ENCODE measurements around the gene PRDM16. TPM values are rescaled to one million over a fixed set of nuclear protein-coding genes. Genes with fewer than 3 reads are reported as not detected.

Gene PRDM16
- total RNA-seq, 1 experiment from 2014 or later, result 0.09 TPM

GRCh38 chr1:3352952-3353331 lies 283.9 kb downstream of the PRDM16 start:
- no peak overlapping the region for H3K27ac Mint-ChIP-seq (ENCODE audit: unreplicated experiment)
- H3K27me3 Mint-ChIP-seq (ENCODE audit: unreplicated experiment), result peaks cover 14% of the 10 kb centered on the region
- H3K36me3 Mint-ChIP-seq (ENCODE audit: insufficient read depth, unreplicated experiment), result no peaks in the 10 kb centered on the region
- no peak for DNase-seq
- no TSS peak for BruUV-seq (replicated peaks)
- TF ChIP-seq, protein P1, sequence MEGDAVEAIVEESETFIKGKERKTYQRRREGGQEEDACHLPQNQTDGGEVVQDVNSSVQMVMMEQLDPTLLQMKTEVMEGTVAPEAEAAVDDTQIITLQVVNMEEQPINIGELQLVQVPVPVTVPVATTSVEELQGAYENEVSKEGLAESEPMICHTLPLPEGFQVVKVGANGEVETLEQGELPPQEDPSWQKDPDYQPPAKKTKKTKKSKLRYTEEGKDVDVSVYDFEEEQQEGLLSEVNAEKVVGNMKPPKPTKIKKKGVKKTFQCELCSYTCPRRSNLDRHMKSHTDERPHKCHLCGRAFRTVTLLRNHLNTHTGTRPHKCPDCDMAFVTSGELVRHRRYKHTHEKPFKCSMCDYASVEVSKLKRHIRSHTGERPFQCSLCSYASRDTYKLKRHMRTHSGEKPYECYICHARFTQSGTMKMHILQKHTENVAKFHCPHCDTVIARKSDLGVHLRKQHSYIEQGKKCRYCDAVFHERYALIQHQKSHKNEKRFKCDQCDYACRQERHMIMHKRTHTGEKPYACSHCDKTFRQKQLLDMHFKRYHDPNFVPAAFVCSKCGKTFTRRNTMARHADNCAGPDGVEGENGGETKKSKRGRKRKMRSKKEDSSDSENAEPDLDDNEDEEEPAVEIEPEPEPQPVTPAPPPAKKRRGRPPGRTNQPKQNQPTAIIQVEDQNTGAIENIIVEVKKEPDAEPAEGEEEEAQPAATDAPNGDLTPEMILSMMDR (IDR thresholded peaks at IDR 0.05; ENCODE audit: unreplicated experiment), result no peak
- H3K4me1 Mint-ChIP-seq (ENCODE audit: low read depth, unreplicated experiment), result no peaks in the 10 kb centered on the region
- no peak overlapping the region for H3K4me3 Mint-ChIP-seq (ENCODE audit: low read depth, unreplicated experiment)
- intact Hi-C loops (cut with micrococcal nuclease; ENCODE audit: unreplicated experiment), result no loop called here
- CTCF ChIA-PET, result interaction anchor here (0.6 kb wide), 1 partner anchor 9 kb away, joined by 3 read pairs; no protein-coding TSS in a partner anchor
- H3K9me3 Mint-ChIP-seq (ENCODE audit: low read depth, unreplicated experiment), result no peaks in the 10 kb centered on the region

DNA sequence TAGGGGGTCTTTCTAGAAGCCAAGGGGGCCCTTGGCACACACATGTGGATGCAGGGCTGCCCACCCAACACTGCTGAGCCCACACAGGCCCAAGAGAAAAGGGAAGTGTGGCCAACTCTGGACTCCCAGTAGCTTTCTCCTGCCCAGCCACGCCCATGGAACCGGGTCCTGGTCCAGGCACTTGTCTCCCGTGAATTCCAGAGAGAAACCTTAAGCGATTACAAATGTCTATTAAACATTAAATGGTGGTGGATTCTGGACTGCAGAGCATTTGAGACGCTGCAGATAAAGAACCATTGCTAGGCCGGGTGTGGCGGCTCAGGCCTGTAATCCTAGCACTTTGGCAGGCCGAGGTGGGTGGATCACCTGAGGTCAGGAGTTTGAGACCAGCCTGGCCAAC lies 284.9 kb downstream of the PRDM16 start:
- Mint-ChIP-seq H3K27ac (ENCODE audit: unreplicated experiment) (no peak overlapping the region), H3K9me3 (ENCODE audit: low read depth, unreplicated experiment) (no peaks in the 10 kb centered on the region), H3K4me3 (ENCODE audit: low read depth, unreplicated experiment) (no peak overlapping the region), H3K27me3 (ENCODE audit: unreplicated experiment) (peaks cover 23% of the 10 kb centered on the region), H3K36me3 (ENCODE audit: insufficient read depth, unreplicated experiment) (no peaks in the 10 kb centered on the region), H3K4me1 (ENCODE audit: low read depth, unreplicated experiment) (no peaks in the 10 kb centered on the region)
- intact Hi-C loops (cut with micrococcal nuclease; ENCODE audit: unreplicated experiment), result no loop called here
- no TSS peak for BruUV-seq (replicated peaks)
- CTCF ChIA-PET, result interaction anchor here (0.9 kb wide), 1 partner anchor 39 kb away, joined by 7 read pairs; no protein-coding TSS in a partner anchor
- no peak for DNase-seq
- TF ChIP-seq, protein P1 (IDR thresholded peaks at IDR 0.05; ENCODE audit: unreplicated experiment), result no peak

DNA sequence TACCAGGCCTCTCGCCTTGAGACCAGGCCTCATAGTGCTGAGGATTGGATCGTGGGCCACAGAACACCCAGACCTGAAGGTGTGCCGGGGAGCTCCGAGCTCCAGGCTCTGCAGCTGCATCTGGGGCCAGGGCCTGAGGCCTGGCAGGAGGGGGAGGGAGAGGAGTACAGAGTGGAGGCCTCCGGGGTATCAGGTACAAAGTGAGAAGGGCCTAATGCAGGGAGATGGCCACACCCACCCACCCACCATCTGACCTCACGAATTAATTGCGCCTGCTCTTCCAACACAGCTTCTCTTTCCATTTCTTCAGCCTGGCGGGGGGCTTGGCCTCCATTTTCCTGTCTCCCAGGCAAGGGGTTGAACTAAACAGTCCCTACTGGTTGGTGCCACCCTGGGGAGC lies 286.1 kb downstream of the PRDM16 start:
- H3K4me1 Mint-ChIP-seq (ENCODE audit: low read depth, unreplicated experiment), result no peaks in the 10 kb centered on the region
- intact Hi-C loops (cut with micrococcal nuclease; ENCODE audit: unreplicated experiment), result no loop called here
- no peaks in the 10 kb centered on the region for H3K36me3 Mint-ChIP-seq (ENCODE audit: insufficient read depth, unreplicated experiment)
- DNase-seq, result no peak
- BruUV-seq (replicated peaks), result no TSS peak
- H3K4me3 Mint-ChIP-seq (ENCODE audit: low read depth, unreplicated experiment), result no peak overlapping the region
- H3K27me3 Mint-ChIP-seq (ENCODE audit: unreplicated experiment), result peaks cover 35% of the 10 kb centered on the region
- no peaks in the 10 kb centered on the region for H3K9me3 Mint-ChIP-seq (ENCODE audit: low read depth, unreplicated experiment)
- H3K27ac Mint-ChIP-seq (ENCODE audit: unreplicated experiment), result no peak overlapping the region
- TF ChIP-seq, protein P1 (IDR thresholded peaks at IDR 0.05; ENCODE audit: unreplicated experiment), result no peak
- CTCF ChIA-PET, result no interaction called here

GRCh38 chr1:3355894-3356826 lies 287.2 kb downstream of the PRDM16 start:
- intact Hi-C loops (cut with micrococcal nuclease; ENCODE audit: unreplicated experiment), result no loop called here
- TF ChIP-seq, protein P1 (IDR thresholded peaks at IDR 0.05; ENCODE audit: unreplicated experiment), result no peak
- no peak overlapping the region for H3K4me3 Mint-ChIP-seq (ENCODE audit: low read depth, unreplicated experiment)
- CTCF ChIA-PET, result no interaction called here
- no peaks in the 10 kb centered on the region for H3K36me3 Mint-ChIP-seq (ENCODE audit: insufficient read depth, unreplicated experiment)
- H3K4me1 Mint-ChIP-seq (ENCODE audit: low read depth, unreplicated experiment), result no peaks in the 10 kb centered on the region
- BruUV-seq (replicated peaks), result no TSS peak
- peaks cover 46% of the 10 kb centered on the region for H3K27me3 Mint-ChIP-seq (ENCODE audit: unreplicated experiment)
- no peaks in the 10 kb centered on the region for H3K9me3 Mint-ChIP-seq (ENCODE audit: low read depth, unreplicated experiment)
- no peak for DNase-seq
- H3K27ac Mint-ChIP-seq (ENCODE audit: unreplicated experiment), result no peak overlapping the region
